Epidermal melanocyte (primary cell): ENCODE data around the gene AGRN.
"Not testable (repeated sequence)": the region's sequence is repeated elsewhere in the genome, so short reads cannot be mapped to it uniquely, and the experiment has no call there.

ENCODE experiments used
- DNase-seq: peaks from one replicate; pipeline ENCODE4 v3.0.0; 2011; ENCODE audit warnings: low spot score; ENCODE audit not compliant: insufficient read length

Gene AGRN

DNA sequence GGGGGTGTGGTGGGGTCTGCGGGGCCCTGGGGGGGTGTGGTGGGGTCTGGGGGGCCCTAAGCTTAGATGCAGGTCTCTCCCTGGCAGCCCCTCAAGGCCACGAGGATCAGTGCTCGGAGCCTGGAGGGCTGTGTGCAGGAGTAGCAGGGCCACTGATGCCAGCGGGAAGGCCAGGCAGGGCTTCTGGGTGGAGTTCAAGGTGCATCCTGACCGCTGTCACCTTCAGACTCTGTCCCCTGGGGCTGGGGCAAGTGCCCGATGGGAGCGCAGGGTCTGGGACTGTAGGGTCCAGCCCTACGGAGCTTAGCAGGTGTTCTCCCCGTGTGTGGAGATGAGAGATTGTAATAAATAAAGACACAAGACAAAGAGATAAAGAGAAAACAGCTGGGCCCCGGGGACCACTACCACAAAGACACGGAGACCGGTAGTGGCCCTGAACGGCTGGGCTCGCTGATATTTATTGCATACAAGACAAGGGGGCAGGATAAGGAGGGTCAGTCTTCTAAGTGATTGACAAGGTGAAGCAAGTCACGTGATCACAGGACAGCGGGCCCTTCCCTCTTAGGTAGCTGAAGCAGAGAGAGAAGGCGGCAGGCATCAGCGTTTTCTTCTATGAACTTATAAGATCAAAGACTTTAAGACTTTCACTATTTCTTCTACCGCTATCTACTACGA, 45.5 kb downstream of the AGRN start:
- DNase-seq: no peak

DNA sequence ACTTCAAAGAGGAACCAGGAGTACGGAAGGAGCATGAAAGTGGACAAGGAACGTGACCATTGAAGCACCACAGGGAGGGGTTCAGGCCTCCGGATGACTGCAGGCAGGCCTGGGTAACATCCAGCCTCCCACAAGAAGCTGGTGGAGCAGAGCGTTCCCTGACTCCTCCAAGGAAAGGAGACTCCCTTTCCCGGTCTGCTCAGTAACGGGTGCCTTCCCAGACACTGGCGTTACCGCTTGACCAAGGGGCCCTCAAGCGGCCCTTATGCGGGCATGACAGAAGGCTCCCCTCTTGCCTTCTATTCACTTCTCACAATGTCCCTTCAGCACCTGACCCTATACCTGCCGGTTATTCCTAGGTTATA, 46.0 kb downstream of the AGRN start:
- not testable (repeated sequence) for DNase-seq

DNA sequence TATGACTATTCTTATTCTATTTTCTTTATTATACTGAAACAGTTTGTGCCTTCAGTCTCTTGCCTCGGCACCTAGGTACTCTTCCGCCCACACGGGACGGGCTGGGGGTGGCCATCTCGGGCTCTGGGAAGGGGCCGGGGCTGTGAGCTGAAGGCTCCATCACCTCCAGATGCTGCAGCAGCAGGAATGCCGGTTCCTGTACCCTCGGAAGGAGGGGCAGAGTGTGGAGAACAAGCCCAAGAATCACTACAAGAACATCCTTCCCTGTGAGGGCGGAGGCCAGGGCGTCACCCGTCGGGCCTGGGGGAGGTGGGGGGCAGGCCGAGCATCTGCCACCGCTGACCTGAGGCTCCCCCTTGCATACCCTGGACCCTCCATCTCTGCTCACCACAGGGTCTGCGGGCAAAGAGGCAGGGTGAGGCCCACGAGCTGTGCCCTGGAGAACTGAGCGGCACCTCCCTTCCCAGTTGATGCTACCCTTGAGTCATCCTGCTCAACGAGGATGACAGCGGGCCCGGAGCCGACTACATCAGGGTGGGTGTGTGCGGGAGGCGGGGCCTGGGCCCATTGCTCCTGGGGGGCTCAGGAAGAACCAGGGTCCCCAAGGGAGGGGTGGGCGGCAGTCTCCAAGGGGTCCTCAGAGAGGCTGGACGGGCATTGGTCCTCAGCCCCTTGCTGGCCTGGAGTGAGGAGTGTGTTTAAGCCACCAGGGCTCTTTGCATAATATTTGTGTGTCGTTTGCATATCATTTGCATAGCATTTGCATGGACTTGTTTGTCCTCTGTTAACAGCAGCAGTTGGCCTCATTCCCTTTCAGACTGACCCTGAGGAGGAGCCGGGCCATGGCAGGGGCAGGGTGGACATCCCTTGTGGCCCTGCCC, 46.7 kb downstream of the AGRN start:
- no peak for DNase-seq

DNA sequence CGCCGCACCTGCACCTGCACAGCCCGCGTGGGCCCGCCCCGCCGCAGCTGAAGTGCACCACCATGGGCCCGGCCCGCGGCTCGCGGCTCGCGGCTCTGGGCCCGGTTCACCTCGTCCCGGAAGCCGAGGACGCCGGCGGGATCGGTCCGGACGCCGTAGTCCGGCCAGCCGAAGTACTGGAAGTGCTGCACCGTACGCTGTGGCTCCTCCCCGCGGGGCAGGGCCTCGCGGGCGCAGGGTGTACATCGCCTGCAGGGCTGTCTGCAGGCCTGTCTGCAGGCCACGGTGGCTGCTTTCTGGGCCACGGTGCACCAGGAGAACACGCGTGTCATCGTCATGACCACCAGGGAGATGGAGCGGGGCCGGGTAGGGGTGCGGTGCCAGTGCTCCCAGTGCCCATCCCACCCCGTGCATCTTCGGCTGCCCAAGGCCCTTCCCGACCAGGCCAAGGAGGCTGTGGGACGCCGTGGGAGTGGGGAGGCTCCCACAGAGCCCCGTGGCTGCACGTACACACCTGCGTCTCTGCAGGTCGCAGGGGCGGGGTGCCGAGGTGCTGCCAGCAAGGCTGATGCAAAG, 47.5 kb downstream of the AGRN start:
- no peak for DNase-seq

DNA sequence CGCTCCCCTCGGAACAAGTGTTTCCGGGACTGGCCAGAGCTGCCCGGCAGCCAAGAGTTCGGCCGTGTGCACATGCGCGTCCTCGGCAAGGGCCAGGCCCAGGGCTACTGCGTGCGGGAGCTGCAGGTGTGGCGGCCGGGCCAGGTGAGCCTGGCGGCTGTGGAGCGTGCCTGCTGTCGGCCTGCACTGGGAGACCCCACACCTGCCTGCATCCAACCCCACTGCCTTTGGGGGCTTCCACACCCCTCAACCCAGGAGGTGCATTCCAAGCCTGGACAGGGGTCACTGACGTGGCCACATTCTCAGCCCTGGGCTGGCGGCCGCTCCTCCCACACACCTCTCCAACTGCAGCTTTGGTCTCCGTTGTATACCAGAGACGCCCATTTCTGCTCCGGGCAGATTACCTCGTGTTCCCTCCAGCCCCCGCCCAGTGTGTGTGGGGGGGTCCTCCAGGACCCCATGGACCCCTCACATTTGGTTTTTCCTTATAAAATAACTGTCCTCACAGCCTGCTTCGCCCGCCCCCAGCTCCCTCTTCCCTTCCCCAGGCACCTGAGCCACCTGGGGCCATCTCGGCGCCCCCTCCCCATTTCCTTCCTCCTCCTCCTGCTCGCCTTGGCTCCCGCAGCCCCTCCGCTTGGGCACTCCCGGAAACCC, 48.1 kb downstream of the AGRN start:
- no peak for DNase-seq

DNA sequence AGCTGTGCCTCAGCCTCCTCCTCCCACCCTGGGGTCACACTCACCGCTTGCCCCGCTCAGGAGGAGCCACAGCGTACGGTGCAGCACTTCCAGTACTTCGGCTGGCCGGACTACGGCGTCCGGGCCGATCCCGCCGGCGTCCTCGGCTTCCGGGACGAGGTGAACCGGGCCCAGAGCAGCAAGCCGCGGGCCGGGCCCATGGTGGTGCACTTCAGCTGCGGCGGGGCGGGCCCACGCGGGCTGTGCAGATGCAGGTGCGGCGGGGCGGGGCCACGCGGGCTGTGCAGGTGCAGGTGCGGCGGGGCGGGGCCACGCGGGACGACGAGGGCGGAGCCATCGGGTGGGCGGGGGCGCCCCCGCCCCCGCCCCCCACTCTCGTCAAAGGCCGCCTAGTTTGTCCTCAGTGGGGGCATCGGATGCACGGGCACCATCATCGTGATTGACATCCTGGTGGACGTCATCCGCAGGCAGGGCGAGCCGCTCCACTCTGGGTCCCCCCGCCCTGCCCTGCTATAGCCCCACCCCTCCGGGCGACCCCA, 48.7 kb downstream of the AGRN start:
- DNase-seq: no peak

DNA sequence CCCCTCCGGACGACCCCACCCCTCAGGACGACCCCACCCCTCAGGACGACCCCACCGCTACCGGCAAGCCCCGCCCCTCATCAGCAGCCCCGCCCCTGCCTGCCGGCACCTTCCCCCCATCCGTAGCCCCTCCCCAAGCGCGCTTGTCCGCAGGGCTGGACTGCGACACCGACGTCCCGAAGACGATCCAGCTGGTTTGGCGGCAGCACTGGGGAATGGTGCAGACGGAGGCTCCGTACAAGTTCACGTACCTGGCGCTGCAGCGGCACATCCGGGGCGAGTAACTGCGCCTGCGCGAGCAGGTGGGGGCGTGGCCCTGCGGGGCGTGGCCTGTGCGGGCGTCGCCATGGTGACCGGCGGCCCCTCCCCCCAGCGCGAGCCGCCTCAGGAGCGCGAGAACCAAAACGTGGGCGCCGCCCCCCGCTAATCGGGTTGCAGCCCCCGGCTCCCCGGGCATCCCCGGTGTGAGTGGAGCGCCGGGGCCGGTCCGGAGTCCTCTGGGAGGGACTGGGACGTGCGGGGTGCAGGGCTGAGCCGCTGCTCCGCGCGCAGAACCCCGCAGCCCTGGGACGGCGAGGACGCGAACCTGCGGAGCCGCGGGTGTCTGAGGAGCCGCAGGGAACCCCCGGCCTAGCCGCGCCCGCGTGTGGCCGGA, 49.3 kb downstream of the AGRN start:
- DNase-seq: peak; percentile 92

DNA sequence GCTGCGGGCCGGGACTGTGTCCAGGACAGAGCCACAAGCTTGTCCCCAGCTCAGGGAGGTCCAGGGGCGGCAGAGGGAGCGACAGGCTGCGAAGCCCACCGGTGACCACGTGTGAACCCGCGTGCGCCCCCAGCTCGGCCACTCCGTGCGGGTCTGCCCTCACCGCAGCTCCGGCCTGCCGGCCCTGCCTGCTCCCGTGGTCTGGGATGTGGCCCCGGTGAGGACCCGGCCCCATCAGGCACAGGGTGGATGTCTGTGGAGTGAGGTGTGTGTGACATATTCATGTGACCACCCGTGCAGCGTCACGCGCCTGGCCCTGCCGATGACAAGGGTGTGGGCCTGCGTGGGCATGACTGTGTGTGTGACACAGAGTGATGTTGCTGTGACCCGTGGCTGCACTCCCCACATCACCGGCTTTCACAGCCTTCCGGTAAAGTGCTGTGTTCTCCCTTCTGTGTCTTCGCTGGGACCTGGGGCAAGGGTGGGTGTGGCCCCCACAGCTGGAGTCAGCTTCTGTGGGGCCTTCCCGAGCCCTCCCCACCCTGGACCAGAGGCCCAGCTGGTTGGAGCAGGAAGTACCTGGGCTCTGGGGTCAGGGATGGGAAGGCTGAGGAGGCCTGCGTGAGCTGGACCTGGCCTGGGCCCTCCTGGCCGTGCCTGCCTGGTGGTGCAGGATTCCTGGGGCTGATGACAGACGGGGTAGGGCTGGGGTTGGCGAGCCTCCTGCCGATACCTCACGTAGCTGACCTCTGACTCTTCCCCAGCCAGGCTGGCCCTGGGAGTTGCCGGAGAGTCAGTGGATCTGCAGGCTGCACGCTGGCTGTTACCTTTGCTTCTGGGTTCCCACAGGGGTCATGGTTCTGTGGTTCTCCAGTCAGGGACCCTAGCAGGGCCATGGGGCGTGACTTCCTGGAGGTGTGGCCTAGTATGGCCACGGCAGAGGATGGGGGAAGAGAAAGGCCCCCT, 50.1 kb downstream of the AGRN start:
- DNase-seq: no peak

DNA sequence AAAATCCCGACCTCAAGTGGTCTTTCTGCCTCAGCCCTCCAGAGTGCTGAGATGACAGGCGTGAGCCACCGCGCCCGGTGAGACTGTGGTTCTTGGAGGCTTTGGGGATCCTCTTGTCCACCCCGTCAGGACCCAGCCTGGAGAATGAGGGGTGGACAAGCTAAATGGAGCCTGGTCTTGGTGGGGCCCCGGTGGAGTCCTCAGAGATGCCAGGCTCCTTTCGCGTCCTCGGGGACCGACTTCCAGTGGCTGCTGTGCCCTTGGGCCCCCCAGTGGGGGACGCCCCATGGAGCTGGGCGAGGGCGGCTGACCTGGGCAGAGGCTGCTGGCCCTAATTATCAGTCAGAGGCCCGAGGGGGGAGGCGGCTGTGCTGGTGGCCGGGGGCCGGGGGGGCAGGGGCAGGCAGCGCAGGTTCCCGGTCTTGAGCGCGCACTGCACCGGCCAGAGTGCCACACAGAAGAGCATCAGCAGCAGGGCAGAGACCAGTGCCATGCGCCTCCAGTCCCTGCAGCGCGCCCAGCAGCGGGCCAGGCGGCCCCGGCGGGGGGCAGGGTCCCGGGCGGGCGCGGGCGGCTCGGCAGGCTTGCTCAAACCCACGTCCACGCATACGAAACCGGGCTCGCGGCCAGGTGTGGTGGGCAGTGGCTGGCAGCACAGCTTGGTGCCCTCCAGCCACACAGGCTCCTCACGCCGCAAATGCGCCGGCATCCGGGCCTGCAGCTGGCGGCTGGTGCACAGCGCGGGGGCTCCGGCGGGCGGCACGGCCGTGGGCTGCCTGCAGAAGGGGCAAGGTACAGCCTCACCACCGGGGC, 51.8 kb downstream of the AGRN start:
- DNase-seq: no peak

DNA sequence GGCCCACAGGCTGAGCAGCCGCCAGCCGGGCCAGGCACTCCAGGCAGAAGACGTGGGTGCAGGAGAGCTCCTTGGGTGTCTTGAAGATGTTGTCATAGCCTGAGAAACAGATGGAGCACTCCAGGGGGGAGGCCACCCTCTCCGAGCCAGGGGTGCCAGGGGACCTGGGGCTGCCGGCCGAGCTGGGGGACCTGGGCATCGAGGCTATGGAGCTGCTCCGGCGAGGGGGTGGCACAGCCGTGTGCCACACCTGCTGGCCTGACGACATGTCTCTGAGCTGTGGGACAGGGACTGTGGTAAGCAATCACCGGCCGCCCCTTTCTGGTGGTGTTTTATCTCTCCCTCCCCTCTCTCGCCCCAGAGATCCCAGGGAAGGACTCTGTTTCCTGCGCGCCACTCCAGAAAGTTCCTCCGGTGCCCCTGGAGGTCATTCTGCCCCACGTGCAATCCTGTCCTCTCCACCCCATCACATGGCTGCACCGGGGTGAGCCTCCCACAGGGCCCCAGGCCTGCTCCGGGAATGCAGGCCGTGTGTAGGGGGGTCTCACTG, 52.5 kb downstream of the AGRN start:
- no peak for DNase-seq

DNA sequence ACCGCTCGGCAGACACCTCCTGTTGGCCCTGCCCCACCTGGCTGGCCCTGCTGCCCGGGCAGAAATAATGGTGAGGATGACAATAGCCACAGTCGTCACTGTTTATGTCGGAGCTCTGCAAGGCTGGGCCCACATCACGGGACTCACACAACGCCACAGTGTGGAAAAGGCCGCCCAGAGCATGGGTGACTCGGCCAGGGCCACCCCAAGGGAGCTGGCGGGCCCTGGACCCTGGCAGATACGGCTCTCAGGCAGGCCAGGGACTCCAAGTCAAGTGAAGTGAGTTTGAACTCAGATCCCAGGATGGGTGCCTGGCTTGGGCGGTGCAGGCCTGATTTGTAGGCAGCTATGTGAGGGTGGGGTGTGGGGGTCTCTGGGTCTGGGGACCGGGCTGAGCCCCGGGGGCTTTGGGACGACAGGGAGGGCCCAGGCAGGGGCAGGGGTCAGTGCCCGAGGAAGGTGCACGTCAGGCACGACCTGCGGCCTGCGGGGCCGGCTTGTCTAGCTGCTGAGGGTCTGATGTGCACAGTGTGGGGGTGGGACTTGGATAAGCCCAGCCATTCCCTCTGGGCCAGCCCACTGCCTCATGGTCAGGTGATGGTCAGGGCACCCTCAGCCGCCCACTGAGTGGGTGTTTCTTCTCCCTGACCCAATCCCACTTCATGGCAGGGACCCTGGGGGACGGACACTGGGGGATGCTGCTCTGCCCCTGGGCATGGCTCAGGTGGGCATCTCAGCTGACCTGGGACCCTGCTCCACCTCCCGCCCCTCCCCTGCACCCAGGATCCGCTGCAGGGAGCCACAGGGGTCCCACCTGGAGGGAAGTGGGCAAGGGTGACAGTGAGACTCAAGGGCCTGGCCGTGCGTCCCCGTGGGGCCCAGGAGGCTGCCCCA, 53.2 kb downstream of the AGRN start:
- DNase-seq: no peak

DNA sequence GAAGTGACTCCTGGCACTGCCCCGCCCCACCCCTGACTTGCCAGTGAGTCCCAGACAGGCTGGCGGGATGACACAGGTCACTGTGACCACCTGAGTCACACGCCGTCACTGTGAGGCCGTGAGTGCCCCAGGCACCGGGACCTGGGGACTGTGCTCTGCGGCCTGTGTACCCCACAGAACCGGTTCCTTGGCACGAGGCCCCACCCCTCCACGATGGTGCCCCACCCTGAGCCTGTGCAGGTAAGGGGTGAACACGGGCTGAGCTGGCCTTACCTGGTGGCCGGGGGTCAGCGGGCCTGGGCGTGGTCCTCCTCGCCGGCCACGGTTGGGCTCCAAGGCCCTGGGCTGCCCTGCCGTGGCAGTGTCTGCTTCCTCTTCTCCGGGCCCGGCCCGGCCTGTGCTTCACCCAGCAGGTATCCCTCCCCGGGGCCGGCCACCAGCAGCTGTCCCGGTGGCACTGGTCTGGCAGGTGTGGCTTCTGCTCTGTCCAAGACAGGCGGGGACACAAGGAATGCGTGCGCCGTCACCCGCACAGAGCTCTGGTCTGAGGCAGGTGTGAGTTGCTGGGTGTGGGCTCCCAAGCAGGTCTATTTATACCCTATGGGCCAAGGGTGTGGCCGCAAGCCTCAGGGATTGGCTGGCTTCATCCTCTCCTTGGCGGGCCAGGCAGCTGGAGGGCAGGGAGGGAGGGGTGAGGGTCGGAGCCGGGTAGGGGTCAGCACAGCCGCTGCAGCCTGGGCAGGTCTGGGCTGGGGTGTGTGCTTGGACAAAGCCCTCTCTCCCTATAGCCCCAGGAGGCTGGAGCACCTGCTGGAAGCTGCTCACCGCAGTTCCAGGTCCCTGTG, 54.0 kb downstream of the AGRN start, which contains the start of gene RNF223:
TSS of gene RNF223 (minus strand) at position 564 of the 845 bp plus-strand sequence. CDS start 1,740 bp downstream, outside the sequence.
- no peak for DNase-seq

DNA sequence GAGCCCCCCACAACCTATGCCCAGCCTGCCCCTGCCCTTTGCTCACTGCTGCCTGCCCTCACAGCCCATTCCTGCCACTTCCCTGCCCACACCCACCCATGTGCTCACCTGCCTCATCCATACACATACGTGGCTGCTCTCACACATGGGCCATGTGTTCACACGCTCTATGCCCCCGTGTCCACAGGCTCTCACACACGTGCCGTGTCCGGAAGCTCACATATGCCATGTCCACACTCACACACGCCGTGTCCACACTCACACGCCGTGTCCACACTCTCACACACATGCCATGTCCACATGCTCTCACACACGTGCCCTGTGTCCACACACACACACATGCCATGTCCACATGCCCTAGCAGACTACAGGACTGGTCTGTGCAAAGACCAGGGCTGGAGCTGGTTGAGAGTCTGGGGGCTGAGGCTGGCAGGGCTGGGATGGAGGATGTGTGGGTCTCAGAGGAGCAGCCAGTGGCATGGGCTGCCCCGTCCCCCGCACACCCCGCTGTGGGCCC, 54.8 kb downstream of the AGRN start:
- no peak for DNase-seq

DNA sequence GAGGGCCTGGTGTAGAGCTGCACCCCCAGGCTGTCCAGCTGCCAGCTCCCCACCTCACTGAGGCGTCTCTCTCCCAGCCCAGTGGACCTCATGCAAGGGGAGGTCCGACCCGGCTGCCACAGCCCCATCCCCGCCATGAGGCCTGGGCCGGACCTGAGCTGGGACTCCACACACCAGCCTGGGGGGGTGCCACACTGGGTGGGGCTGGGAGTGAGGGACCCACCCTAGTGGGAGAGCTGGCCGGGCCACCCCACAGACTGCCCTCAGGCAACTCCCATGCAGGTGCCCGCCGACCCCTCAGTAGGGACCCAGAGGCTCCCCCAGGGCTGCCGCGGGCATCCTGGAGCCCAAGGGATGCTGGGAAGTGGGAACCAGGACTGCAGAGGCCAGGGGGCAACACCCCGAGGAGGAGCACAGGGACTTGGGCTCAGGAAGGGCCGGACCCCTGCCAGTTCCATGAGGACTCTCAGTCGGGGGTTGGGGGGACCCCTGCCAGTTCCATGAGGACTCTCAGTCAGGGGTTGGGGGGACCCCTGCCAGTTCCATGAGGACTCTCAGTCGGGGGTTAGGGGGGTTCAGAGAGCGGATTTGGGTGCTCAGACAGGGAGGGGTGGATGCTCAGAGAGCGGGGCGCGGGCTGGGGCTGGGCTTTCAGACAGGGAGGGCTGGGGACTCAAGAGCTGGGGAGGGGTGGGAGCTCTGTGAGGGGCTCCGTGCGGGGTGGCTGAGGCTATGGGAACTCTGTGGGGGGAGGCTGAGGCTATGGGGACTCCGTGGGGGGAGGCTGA, 55.4 kb downstream of the AGRN start:
- DNase-seq: no peak

DNA sequence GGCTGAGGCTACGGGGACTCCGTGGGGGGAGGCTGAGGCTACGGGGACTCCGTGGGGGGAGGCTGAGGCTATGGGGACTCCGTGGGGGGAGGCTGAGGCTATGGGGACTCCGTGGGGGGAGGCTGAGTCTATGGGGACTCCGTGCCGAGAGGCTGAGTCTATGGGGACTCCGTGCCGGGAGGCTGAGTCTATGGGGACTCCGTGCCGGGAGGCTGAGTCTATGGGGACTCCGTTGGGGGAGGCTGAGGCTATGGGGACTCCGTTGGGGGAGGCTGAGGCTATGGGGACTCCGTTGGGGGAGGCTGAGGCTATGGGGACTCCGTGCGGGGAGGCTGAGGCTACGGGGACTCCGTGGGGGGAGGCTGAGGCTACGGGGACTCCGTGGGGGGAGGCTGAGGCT, 57.5 kb downstream of the AGRN start:
- DNase-seq: not testable (repeated sequence)
